ENCODE measurements around the gene CAMTA1. TPM values are rescaled to one million over a fixed set of nuclear protein-coding genes. Genes with fewer than 3 reads are reported as not detected.

Gene CAMTA1
- total RNA-seq, 3 donors from 2014 or later = 73.4 to 114 (median 82.6) TPM

GRCh38 chr1:6889875-6890480 is 104.7 kb downstream of the CAMTA1 start:
- Histone ChIP-seq H3K4me3 (no peak overlapping the region), H3K4me1 (ENCODE audit: low read depth) (no peaks in the 10 kb centered on the region), H3K9me3 (no peaks in the 10 kb centered on the region), H3K36me3 (ENCODE audit: low read depth) (no peaks in the 10 kb centered on the region)
- peak; percentile 56 for TF ChIP-seq CTCF (IDR thresholded peaks at IDR 0.05)
- intact Hi-C loops (cut with DNase I, micrococcal nuclease) = loop anchor here in 1 of 2 donors (5.0 to 10.0 kb wide), 2 partner anchors 43 to 95 kb away; no protein-coding TSS in a partner anchor
- DNase-seq = peak in 2 of 3 donors; percentile 73 to 82
- peak; percentile 97 for ATAC-seq

GRCh38 chr1:6890686-6891085 is 105.4 kb downstream of the CAMTA1 start:
- Histone ChIP-seq H3K36me3 (ENCODE audit: low read depth) (no peaks in the 10 kb centered on the region), H3K4me3 (no peak overlapping the region), H3K9me3 (no peaks in the 10 kb centered on the region), H3K4me1 (ENCODE audit: low read depth) (no peaks in the 10 kb centered on the region)
- no peak for DNase-seq
- no peak for ATAC-seq
- TF ChIP-seq CTCF (IDR thresholded peaks at IDR 0.05) = no peak
- intact Hi-C loops (cut with DNase I, micrococcal nuclease) = loop anchor here in 1 of 2 donors (5.0 to 10.0 kb wide), 2 partner anchors 43 to 96 kb away; no protein-coding TSS in a partner anchor

GRCh38 chr1:6891781-6892579 is 106.7 kb downstream of the CAMTA1 start:
- intact Hi-C loops (cut with DNase I, micrococcal nuclease) = loop anchor here in 1 of 2 donors (5.0 to 10.0 kb wide), 2 partner anchors 45 to 97 kb away; no protein-coding TSS in a partner anchor
- Histone ChIP-seq H3K4me1 (ENCODE audit: low read depth) (no peaks in the 10 kb centered on the region), H3K36me3 (ENCODE audit: low read depth) (no peaks in the 10 kb centered on the region), H3K9me3 (no peaks in the 10 kb centered on the region), H3K4me3 (no peak overlapping the region)
- ATAC-seq (no peak), DNase-seq (no peak)
- TF ChIP-seq CTCF (IDR thresholded peaks at IDR 0.05) = no peak

- intact Hi-C loops (cut with DNase I, micrococcal nuclease) = loop anchor here in 1 of 2 donors (5.0 to 10.0 kb wide), 2 partner anchors 46 to 99 kb away; no protein-coding TSS in a partner anchor
- Histone ChIP-seq H3K4me3 (no peak overlapping the region), H3K4me1 (ENCODE audit: low read depth) (no peaks in the 10 kb centered on the region), H3K36me3 (ENCODE audit: low read depth) (no peaks in the 10 kb centered on the region), H3K9me3 (no peaks in the 10 kb centered on the region)
- DNase-seq (no peak), ATAC-seq (no peak)
- TF ChIP-seq CTCF (IDR thresholded peaks at IDR 0.05) = no peak
Observed at GRCh38 chr1:6893388-6893787, 108.1 kb downstream of the CAMTA1 start.

GRCh38 chr1:6897138-6897537 is 111.9 kb downstream of the CAMTA1 start:
- no peak for DNase-seq
- ATAC-seq = no peak
- no peaks in the 10 kb centered on the region for H3K9me3 ChIP-seq
- H3K4me3 ChIP-seq = no peak overlapping the region
- no peak for TF ChIP-seq CTCF (IDR thresholded peaks at IDR 0.05)
- no peaks in the 10 kb centered on the region for H3K4me1 ChIP-seq (ENCODE audit: low read depth)
- intact Hi-C loops (cut with DNase I, micrococcal nuclease) = loop anchor here in 1 of 2 donors (10.0 kb wide), 1 partner anchor 102 kb away; no protein-coding TSS in a partner anchor
- no peaks in the 10 kb centered on the region for H3K36me3 ChIP-seq (ENCODE audit: low read depth)

Measured in mucosa of descending colon (tissue), 3 donors.